Peyer's patch (tissue), 4 donors: ENCODE measurements around the gene HSD17B1.

Experiments
- CTCF ChIP-seq, 6 experiments: fragments of 450-650 bp in 4 of 6; fragments of 200-600 bp in 2 of 6; sonication (generic) in 1 of 6; IDR thresholded peaks; one replicate each; pipeline ENCODE4 v1.5.1; 2017 to 2019; ENCODE audit warnings: antibody characterized with exemption in 6 of 6, mild to moderate bottlenecking in 3 of 6, moderate library complexity in 1 of 6
- POLR2A ChIP-seq, 2 donors: fragments of 450-650 bp; IDR thresholded peaks; one replicate each; pipeline ENCODE4 v1.5.1; 2017; ENCODE audit warnings: antibody characterized with exemption in 2 of 2, mild to moderate bottlenecking in 2 of 2, moderate library complexity in 2 of 2

- TF ChIP-seq CTCF (IDR thresholded peaks at IDR 0.05) (no peak), POLR2A (IDR thresholded peaks at IDR 0.05) (no peak)
These were observed 27.2 kb downstream of the HSD17B1 start for GRCh38 chr17:42579794-42580551.
